ENCODE results near the gene SERPINI1.

GRCh38 chr3:167821248-167821805 is 85.8 kb downstream of the SERPINI1 start:
- TF ChIP-seq, protein P1, sequence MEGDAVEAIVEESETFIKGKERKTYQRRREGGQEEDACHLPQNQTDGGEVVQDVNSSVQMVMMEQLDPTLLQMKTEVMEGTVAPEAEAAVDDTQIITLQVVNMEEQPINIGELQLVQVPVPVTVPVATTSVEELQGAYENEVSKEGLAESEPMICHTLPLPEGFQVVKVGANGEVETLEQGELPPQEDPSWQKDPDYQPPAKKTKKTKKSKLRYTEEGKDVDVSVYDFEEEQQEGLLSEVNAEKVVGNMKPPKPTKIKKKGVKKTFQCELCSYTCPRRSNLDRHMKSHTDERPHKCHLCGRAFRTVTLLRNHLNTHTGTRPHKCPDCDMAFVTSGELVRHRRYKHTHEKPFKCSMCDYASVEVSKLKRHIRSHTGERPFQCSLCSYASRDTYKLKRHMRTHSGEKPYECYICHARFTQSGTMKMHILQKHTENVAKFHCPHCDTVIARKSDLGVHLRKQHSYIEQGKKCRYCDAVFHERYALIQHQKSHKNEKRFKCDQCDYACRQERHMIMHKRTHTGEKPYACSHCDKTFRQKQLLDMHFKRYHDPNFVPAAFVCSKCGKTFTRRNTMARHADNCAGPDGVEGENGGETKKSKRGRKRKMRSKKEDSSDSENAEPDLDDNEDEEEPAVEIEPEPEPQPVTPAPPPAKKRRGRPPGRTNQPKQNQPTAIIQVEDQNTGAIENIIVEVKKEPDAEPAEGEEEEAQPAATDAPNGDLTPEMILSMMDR (IDR thresholded peaks at IDR 0.05): no peak
- TF ChIP-seq POLR2A (IDR thresholded peaks at IDR 0.05): no peak
